ENCODE data around the gene KRIT1.

KRIT1 gene

DNA sequence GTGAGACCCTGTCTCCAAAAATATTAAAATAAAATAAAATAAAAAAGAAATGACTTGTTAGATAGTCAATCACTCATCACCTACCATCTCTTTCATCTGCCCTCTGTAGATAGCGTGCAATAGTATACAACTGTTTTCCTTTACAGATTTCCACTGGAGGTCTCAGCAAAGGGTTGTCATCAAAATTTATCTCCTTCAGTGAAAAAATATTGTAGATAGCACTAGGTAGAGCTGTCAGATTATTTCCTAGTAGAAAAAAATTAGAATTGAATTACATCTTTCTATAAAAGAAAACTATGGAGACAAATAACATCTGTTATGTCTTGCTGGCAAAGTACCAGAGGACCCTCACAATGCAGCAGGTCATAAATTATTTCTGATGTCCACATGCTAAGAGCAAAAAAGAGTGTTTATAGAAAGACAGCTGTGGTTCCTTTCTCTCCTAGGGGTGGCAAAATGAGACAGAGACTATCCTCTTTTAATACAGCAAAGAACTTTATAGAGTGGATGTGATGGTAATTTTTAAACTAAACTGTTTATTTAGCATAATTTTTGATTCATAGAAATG lies 95.2 kb downstream of the KRIT1 start:
- no peak for DNase-seq (ENCODE audit: low read depth)

DNA sequence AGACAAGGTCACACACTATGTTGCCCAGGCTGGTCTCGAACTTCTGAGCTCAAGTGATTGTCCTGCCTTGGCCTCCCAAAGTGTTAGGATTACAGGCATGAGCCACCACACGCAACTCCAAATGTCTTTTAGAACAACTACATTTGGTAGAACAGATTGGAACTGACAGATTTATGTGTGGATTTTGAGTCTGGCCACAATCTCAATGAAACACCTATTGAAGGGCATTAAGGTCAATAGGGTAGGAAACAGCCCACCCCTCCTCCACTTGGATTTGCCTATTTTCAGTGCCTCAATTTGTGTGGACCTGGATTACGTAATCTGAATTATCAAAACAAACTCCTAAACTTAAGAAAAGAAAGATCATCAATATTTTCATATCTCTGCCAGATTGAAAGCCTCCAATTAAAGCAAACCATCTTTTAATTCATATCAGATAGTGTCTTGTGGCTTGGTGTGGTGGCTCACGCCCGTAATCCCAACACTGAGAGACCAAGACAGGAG lies 95.9 kb downstream of the KRIT1 start:
- no peak for DNase-seq (ENCODE audit: low read depth)

All from activated gamma-delta T cell treated with anti-CD3 and anti-CD28 coated beads, Interleukin-2, amount 50 U/mL, for 16 hours (primary cell).